HL-60 (cell line): ENCODE results near the gene COL28A1.

Source experiments
- CTCF ChIP-seq: IDR thresholded peaks from one replicate; pipeline ENCODE4 v1.5.1; 2011; ENCODE audit warnings: low read length, control low read depth, inconsistent platforms; ENCODE audit not compliant: insufficient read depth
- POLR2AphosphoS5 ChIP-seq: IDR thresholded peaks from 2 replicates; pipeline ENCODE4 v1.6.1; 2012; ENCODE audit warnings: low read depth
- REST ChIP-seq: IDR thresholded peaks from 2 replicates; pipeline ENCODE4 v1.6.1; 2012; ENCODE audit warnings: low read depth; ENCODE audit not compliant: insufficient replicate concordance

- TF ChIP-seq REST = no peak
- no peak for TF ChIP-seq CTCF
- no peak for TF ChIP-seq POLR2AphosphoS5
Measured at GRCh38 chr7:7562736-7563135, 27.1 kb upstream of the COL28A1 start.
